Effector memory CD4-positive, alpha-beta T cell (primary cell): ENCODE results near the gene SPRED2.

ENCODE experiments used
- DNase-seq, 3 donors: peaks; one replicate each; pipeline ENCODE4 v3.0.0-alpha.2; 2020
- H3K27ac ChIP-seq: 2 replicates; pipeline ENCODE4 v1.7.0; 2013; ENCODE audit warnings: mild to moderate bottlenecking, low read length, moderate library complexity; ENCODE audit not compliant: insufficient read depth, poor library complexity, severe bottlenecking
- H3K27me3 ChIP-seq: replicated peaks from 2 replicates; pipeline ENCODE4 v1.7.0; 2013; ENCODE audit warnings: mild to moderate bottlenecking, low read length; ENCODE audit not compliant: insufficient read depth, control insufficient read depth, poor library complexity, severe bottlenecking
- H3K36me3 ChIP-seq: 2 replicates; pipeline ENCODE4 v1.7.0; 2013; ENCODE audit warnings: mild to moderate bottlenecking, low read length, moderate library complexity; ENCODE audit not compliant: control insufficient read depth, insufficient read depth
- H3K4me1 ChIP-seq: 2 replicates; pipeline ENCODE4 v1.7.0; 2013; ENCODE audit warnings: low read length, mild to moderate bottlenecking; ENCODE audit not compliant: control insufficient read depth, insufficient read depth, poor library complexity, severe bottlenecking
- H3K4me3 ChIP-seq: 2 replicates; pipeline ENCODE4 v1.7.0; 2013; ENCODE audit warnings: low read length, low read depth, mild to moderate bottlenecking; ENCODE audit not compliant: insufficient read depth, poor library complexity, severe bottlenecking
- H3K9me3 ChIP-seq: 2 replicates; pipeline ENCODE4 v1.7.0; 2013; ENCODE audit warnings: mild to moderate bottlenecking, low read length, moderate library complexity; ENCODE audit not compliant: control insufficient read depth

Gene SPRED2

GRCh38 chr2:65277118-65277517 is 155.3 kb downstream of the SPRED2 start:
- Histone ChIP-seq H3K27me3 (no peaks in the 10 kb centered on the region), H3K27ac (no peak overlapping the region), H3K36me3 (peaks cover 3% of the 10 kb centered on the region), H3K4me3 (no peak overlapping the region), H3K9me3 (no peaks in the 10 kb centered on the region), H3K4me1 (peaks cover 9% of the 10 kb centered on the region)
- no peak for DNase-seq

- no peak for DNase-seq
- Histone ChIP-seq H3K9me3 (no peaks in the 10 kb centered on the region), H3K27ac (no peak overlapping the region), H3K4me3 (no peak overlapping the region), H3K4me1 (peaks cover 9% of the 10 kb centered on the region), H3K36me3 (peaks cover 3% of the 10 kb centered on the region), H3K27me3 (no peaks in the 10 kb centered on the region)
Observed at GRCh38 chr2:65276609-65277008, 155.8 kb downstream of the SPRED2 start.

GRCh38 chr2:65275141-65275915 is 157.1 kb downstream of the SPRED2 start:
- H3K36me3 ChIP-seq: peaks cover 7% of the 10 kb centered on the region
- H3K27me3 ChIP-seq: no peaks in the 10 kb centered on the region
- no peak overlapping the region for H3K4me3 ChIP-seq
- no peak for DNase-seq
- no peaks in the 10 kb centered on the region for H3K9me3 ChIP-seq
- peaks cover 9% of the 10 kb centered on the region for H3K4me1 ChIP-seq
- no peak overlapping the region for H3K27ac ChIP-seq

GRCh38 chr2:65273344-65273743 is 159.1 kb downstream of the SPRED2 start:
- Histone ChIP-seq H3K27me3 (no peaks in the 10 kb centered on the region), H3K4me3 (no peak overlapping the region), H3K36me3 (peaks cover 13% of the 10 kb centered on the region), H3K9me3 (no peaks in the 10 kb centered on the region), H3K4me1 (peaks cover 1% of the 10 kb centered on the region), H3K27ac (no peak overlapping the region)
- DNase-seq: no peak

- Histone ChIP-seq H3K4me1 (no peaks in the 10 kb centered on the region), H3K36me3 (peaks cover 46% of the 10 kb centered on the region), H3K4me3 (no peak overlapping the region), H3K27me3 (no peaks in the 10 kb centered on the region), H3K27ac (no peak overlapping the region), H3K9me3 (no peaks in the 10 kb centered on the region)
- no peak for DNase-seq
Observed at GRCh38 chr2:65268957-65269356, 163.4 kb downstream of the SPRED2 start.

GRCh38 chr2:65267008-65267407 is 165.4 kb downstream of the SPRED2 start:
- H3K4me1 ChIP-seq: no peaks in the 10 kb centered on the region
- no peak overlapping the region for H3K27ac ChIP-seq
- DNase-seq: no peak
- H3K36me3 ChIP-seq: peaks cover 52% of the 10 kb centered on the region
- no peaks in the 10 kb centered on the region for H3K9me3 ChIP-seq
- H3K4me3 ChIP-seq: no peak overlapping the region
- no peaks in the 10 kb centered on the region for H3K27me3 ChIP-seq

GRCh38 chr2:65265671-65266045 is 166.7 kb downstream of the SPRED2 start:
- Histone ChIP-seq H3K27me3 (no peaks in the 10 kb centered on the region), H3K4me3 (no peak overlapping the region), H3K4me1 (no peaks in the 10 kb centered on the region), H3K36me3 (peaks cover 52% of the 10 kb centered on the region), H3K27ac (no peak overlapping the region), H3K9me3 (no peaks in the 10 kb centered on the region)
- no peak for DNase-seq

GRCh38 chr2:65264821-65265670 is 167.4 kb downstream of the SPRED2 start:
- H3K4me1 ChIP-seq: no peaks in the 10 kb centered on the region
- no peak for DNase-seq
- no peak overlapping the region for H3K4me3 ChIP-seq
- no peak overlapping the region for H3K27ac ChIP-seq
- H3K36me3 ChIP-seq: peaks cover 55% of the 10 kb centered on the region
- H3K9me3 ChIP-seq: no peaks in the 10 kb centered on the region
- H3K27me3 ChIP-seq: no peaks in the 10 kb centered on the region

GRCh38 chr2:65263986-65264385 is 168.4 kb downstream of the SPRED2 start:
- Histone ChIP-seq H3K27ac (no peak overlapping the region), H3K4me3 (no peak overlapping the region), H3K4me1 (no peaks in the 10 kb centered on the region), H3K27me3 (no peaks in the 10 kb centered on the region), H3K9me3 (no peaks in the 10 kb centered on the region), H3K36me3 (peaks cover 62% of the 10 kb centered on the region)
- DNase-seq: no peak

GRCh38 chr2:65263262-65263661 is 169.1 kb downstream of the SPRED2 start:
- Histone ChIP-seq H3K27ac (no peak overlapping the region), H3K9me3 (no peaks in the 10 kb centered on the region), H3K4me3 (no peak overlapping the region), H3K4me1 (no peaks in the 10 kb centered on the region), H3K36me3 (peaks cover 62% of the 10 kb centered on the region), H3K27me3 (no peaks in the 10 kb centered on the region)
- no peak for DNase-seq
